Immature natural killer cell (primary cell): Measurements from ENCODE around the gene CAV3. TPM values are rescaled to one million over a fixed set of nuclear protein-coding genes. Genes with fewer than 3 reads are reported as not detected.

Experiments
- DNase-seq, 3 donors: peaks; one replicate each; pipeline ENCODE4 v3.0.0; 2022; ENCODE audit warnings: mixed read lengths in 1 of 3
- H3K27ac Mint-ChIP-seq, 6 donors: one replicate each; pipeline ENCODE4 v1.8.0; 2020; ENCODE audit warnings: mixed read lengths in 6 of 6, mild to moderate bottlenecking in 5 of 6, inconsistent platforms in 4 of 6, moderate library complexity in 3 of 6
- H3K27me3 Mint-ChIP-seq, 3 donors: one replicate each; pipeline ENCODE4 v1.8.0; 2020 to 2021; ENCODE audit warnings: low read depth in 3 of 3, mild to moderate bottlenecking in 3 of 3, mixed read lengths in 3 of 3, moderate library complexity in 3 of 3, inconsistent platforms in 1 of 3
- H3K36me3 Mint-ChIP-seq, 3 donors: one replicate each; pipeline ENCODE4 v1.8.0; 2020; ENCODE audit warnings: mixed read lengths in 3 of 3, inconsistent platforms in 2 of 3, mild to moderate bottlenecking in 2 of 3
- H3K4me1 Mint-ChIP-seq, 2 donors: one replicate each; pipeline ENCODE4 v1.8.0; 2020; ENCODE audit warnings: inconsistent platforms in 2 of 2, mild to moderate bottlenecking in 2 of 2, mixed read lengths in 2 of 2, moderate library complexity in 1 of 2
- H3K4me3 Mint-ChIP-seq, 5 donors: one replicate each; pipeline ENCODE4 v1.8.0; 2020; ENCODE audit warnings: mild to moderate bottlenecking in 5 of 5, mixed read lengths in 5 of 5, inconsistent platforms in 3 of 5, moderate library complexity in 3 of 5
- H3K9me3 Mint-ChIP-seq, 6 donors: one replicate each; pipeline ENCODE4 v1.8.0; 2020; ENCODE audit warnings: mild to moderate bottlenecking in 6 of 6, mixed read lengths in 6 of 6, inconsistent platforms in 4 of 6, moderate library complexity in 3 of 6
- polyA plus RNA-seq, 3 donors: library from polyadenylated mRNA; unstranded; fragments of 300-500 nt; fragmentation: Illumina TruSeq; gene quantifications; one replicate each; pipeline ENCODE4 v1.2.3, GENCODE V29; 2021

The CAV3 gene
- polyA plus RNA-seq, 3 donors from 2014 or later: not detected

- Mint-ChIP-seq H3K4me3 (no peak overlapping the region), H3K9me3 (peaks cover 0 to 1% (median 0%) of the 10 kb centered on the region in 6 donors), H3K36me3 (no peaks in the 10 kb centered on the region), H3K27ac (no peak overlapping the region), H3K27me3 (peaks cover 2 to 9% (median 2%) of the 10 kb centered on the region in 3 donors), H3K4me1 (no peaks in the 10 kb centered on the region)
- DNase-seq: no peak
Observed at GRCh38 chr3:8775181-8775580, 41.6 kb downstream of the CAV3 start.

GRCh38 chr3:8775602-8776001 is 42.0 kb downstream of the CAV3 start:
- no peak overlapping the region for H3K4me3 Mint-ChIP-seq
- no peak overlapping the region for H3K27ac Mint-ChIP-seq

GRCh38 chr3:8776406-8776805 is 42.8 kb downstream of the CAV3 start:
- Mint-ChIP-seq H3K4me1 (no peaks in the 10 kb centered on the region), H3K36me3 (no peaks in the 10 kb centered on the region), H3K27me3 (peaks cover 2 to 3% (median 2%) of the 10 kb centered on the region in 3 donors), H3K27ac (no peak overlapping the region), H3K9me3 (peaks cover 0 to 1% (median 0%) of the 10 kb centered on the region in 6 donors), H3K4me3 (no peak overlapping the region)
- DNase-seq: no peak

More at GRCh38 chr3:8775602-8776001, 42.0 kb downstream of the CAV3 start:
- no peaks in the 10 kb centered on the region for H3K4me1 Mint-ChIP-seq
- DNase-seq: no peak
- H3K27me3 Mint-ChIP-seq: peaks cover 2 to 6% (median 2%) of the 10 kb centered on the region in 3 donors
- H3K36me3 Mint-ChIP-seq: no peaks in the 10 kb centered on the region
- H3K9me3 Mint-ChIP-seq: peaks cover 0 to 1% (median 0%) of the 10 kb centered on the region in 6 donors

GRCh38 chr3:8777201-8777977 is 43.8 kb downstream of the CAV3 start:
- Mint-ChIP-seq H3K9me3 (peaks cover 0 to 1% (median 0%) of the 10 kb centered on the region in 6 donors), H3K27ac (no peak overlapping the region), H3K27me3 (peaks cover 2% of the 10 kb centered on the region in 3 donors), H3K36me3 (no peaks in the 10 kb centered on the region), H3K4me3 (no peak overlapping the region), H3K4me1 (no peaks in the 10 kb centered on the region)
- no peak for DNase-seq

GRCh38 chr3:8777978-8778267 is 44.3 kb downstream of the CAV3 start:
- H3K4me3 Mint-ChIP-seq: no peak overlapping the region
- no peaks in the 10 kb centered on the region for H3K4me1 Mint-ChIP-seq
- H3K27me3 Mint-ChIP-seq: peaks cover 0 to 2% (median 2%) of the 10 kb centered on the region in 3 donors
- no peak overlapping the region for H3K27ac Mint-ChIP-seq
- no peaks in the 10 kb centered on the region for H3K36me3 Mint-ChIP-seq
- H3K9me3 Mint-ChIP-seq: peaks cover 0 to 1% (median 0%) of the 10 kb centered on the region in 6 donors
- DNase-seq: no peak

- Mint-ChIP-seq H3K4me1 (no peaks in the 10 kb centered on the region), H3K27me3 (peaks cover 0 to 2% (median 2%) of the 10 kb centered on the region in 3 donors), H3K4me3 (no peak overlapping the region), H3K36me3 (no peaks in the 10 kb centered on the region), H3K9me3 (peaks cover 0 to 1% (median 0%) of the 10 kb centered on the region in 6 donors), H3K27ac (no peak overlapping the region)
- DNase-seq: no peak
Observed at GRCh38 chr3:8778475-8778874, 44.9 kb downstream of the CAV3 start.

GRCh38 chr3:8780279-8780678 is 46.7 kb downstream of the CAV3 start:
- H3K27ac Mint-ChIP-seq: no peak overlapping the region
- no peaks in the 10 kb centered on the region for H3K4me1 Mint-ChIP-seq
- no peak overlapping the region for H3K4me3 Mint-ChIP-seq
- H3K27me3 Mint-ChIP-seq: peaks cover 0 to 2% (median 0%) of the 10 kb centered on the region in 3 donors
- H3K9me3 Mint-ChIP-seq: peaks cover 0 to 1% (median 0%) of the 10 kb centered on the region in 6 donors
- H3K36me3 Mint-ChIP-seq: no peaks in the 10 kb centered on the region
- no peak for DNase-seq

GRCh38 chr3:8784676-8785435 is 51.3 kb downstream of the CAV3 start:
- H3K4me3 Mint-ChIP-seq: no peak overlapping the region
- no peaks in the 10 kb centered on the region for H3K4me1 Mint-ChIP-seq
- peaks cover 0 to 9% (median 5%) of the 10 kb centered on the region in 6 donors for H3K9me3 Mint-ChIP-seq
- no peak overlapping the region for H3K27ac Mint-ChIP-seq
- no peaks in the 10 kb centered on the region for H3K36me3 Mint-ChIP-seq
- H3K27me3 Mint-ChIP-seq: peaks cover 0 to 5% (median 3%) of the 10 kb centered on the region in 3 donors
- DNase-seq: no peak

- Mint-ChIP-seq H3K27me3 (peaks cover 4 to 8% (median 5%) of the 10 kb centered on the region in 3 donors), H3K4me1 (no peaks in the 10 kb centered on the region), H3K27ac (no peak overlapping the region), H3K4me3 (no peak overlapping the region), H3K9me3 (peaks cover 0 to 9% (median 5%) of the 10 kb centered on the region in 6 donors), H3K36me3 (no peaks in the 10 kb centered on the region)
- DNase-seq: no peak
Observed at GRCh38 chr3:8790529-8790928, 56.9 kb downstream of the CAV3 start.

GRCh38 chr3:8793242-8793641 is 59.6 kb downstream of the CAV3 start:
- peaks cover 0 to 9% (median 5%) of the 10 kb centered on the region in 6 donors for H3K9me3 Mint-ChIP-seq
- H3K27me3 Mint-ChIP-seq: peaks cover 2 to 4% (median 4%) of the 10 kb centered on the region in 3 donors
- no peak for DNase-seq
- no peak overlapping the region for H3K27ac Mint-ChIP-seq
- no peaks in the 10 kb centered on the region for H3K36me3 Mint-ChIP-seq
- no peak overlapping the region for H3K4me3 Mint-ChIP-seq
- H3K4me1 Mint-ChIP-seq: no peaks in the 10 kb centered on the region

- Mint-ChIP-seq H3K9me3 (peaks cover 0 to 6% (median 4%) of the 10 kb centered on the region in 6 donors), H3K27me3 (peaks cover 2 to 5% (median 4%) of the 10 kb centered on the region in 3 donors), H3K4me1 (no peaks in the 10 kb centered on the region), H3K36me3 (no peaks in the 10 kb centered on the region), H3K27ac (no peak overlapping the region), H3K4me3 (no peak overlapping the region)
- DNase-seq: no peak
Observed at GRCh38 chr3:8794247-8794646, 60.6 kb downstream of the CAV3 start.

Other genes starting within 250 kb of the CAV3 start
- under 1 TPM in 1 of 3 donors, not detected in 2; 0.24 TPM for gene LMCD1, start 232.0 kb upstream of the CAV3 start, polyA plus RNA-seq
- gene SSUH2, start 89.0 kb upstream of the CAV3 start, polyA plus RNA-seq: not detected
- under 1 TPM in 1 of 3 donors, not detected in 2; 0.22 TPM for gene OXTR, start 35.8 kb downstream of the CAV3 start, polyA plus RNA-seq
- gene RAD18, start 229.7 kb downstream of the CAV3 start, polyA plus RNA-seq: 10 to 100 TPM; 13.5 to 13.9 (median 13.8) TPM